PC-9 (cell line): ENCODE results near the gene NOVA1. TPM values are rescaled to one million over a fixed set of nuclear protein-coding genes. Genes with fewer than 3 reads are reported as not detected.

Source experiments
- BruUV-seq: library from RNA; stranded (reverse); fragments of 400-500 nt; replicated peaks from 2 replicates; lab custom pipeline; 2021; lab: Mats Ljungman, UMichigan
- CTCF ChIA-PET: fragments of 300-600 bp; sonication (Branson Sonifier 250); formaldehyde crosslinking; loops from one replicate; lab custom pipeline; 2022; ENCODE audit warnings: antibody characterized with exemption; lab: Charles Lee
- POLR2A ChIA-PET: fragments of 300-600 bp; sonication (Branson Sonifier 250); formaldehyde crosslinking; loops from one replicate; lab custom pipeline; 2022; ENCODE audit warnings: antibody characterized with exemption; ENCODE audit not compliant: unreplicated experiment; lab: Charles Lee
- DNase-seq, 2 experiments: peaks; one replicate each; pipeline versions ENCODE4 v3.0.0 to v3.0.0-alpha.2; 2015 to 2022; ENCODE audit warnings: mixed read lengths in 1 of 2
- H2AFZ ChIP-seq: fragments of 200-600 bp; sonication (generic); 2 replicates; pipeline ENCODE4 v1.8.1; 2017; ENCODE audit warnings: antibody characterized with exemption
- H3F3A ChIP-seq: fragments of 200-600 bp; sonication (generic); 2 replicates; pipeline ENCODE4 v1.8.1; 2017; ENCODE audit warnings: antibody characterized with exemption, mild to moderate bottlenecking, low read depth; ENCODE audit not compliant: insufficient read depth
- H3K27ac ChIP-seq: fragments of 200-600 bp; sonication (generic); 2 replicates; pipeline ENCODE4 v1.6.1; 2016; ENCODE audit warnings: mixed run types
- H3K27me3 ChIP-seq: fragments of 200-600 bp; sonication (generic); 2 replicates; pipeline ENCODE4 v1.6.1; 2016; ENCODE audit warnings: low read depth, mixed run types; ENCODE audit not compliant: insufficient read depth
- H3K36me3 ChIP-seq: fragments of 200-600 bp; sonication (generic); 2 replicates; pipeline ENCODE4 v1.6.1; 2016; ENCODE audit warnings: low read depth, mixed run types
- H3K4me1 ChIP-seq: fragments of 200-600 bp; sonication (generic); replicated peaks from 2 replicates; pipeline ENCODE4 v1.6.1; 2016; ENCODE audit warnings: mixed run types; ENCODE audit not compliant: insufficient read depth
- H3K4me2 ChIP-seq: fragments of 200-600 bp; sonication (generic); 2 replicates; pipeline ENCODE4 v1.6.1; 2017; ENCODE audit warnings: mixed run types
- H3K4me3 ChIP-seq: fragments of 200-600 bp; sonication (generic); 2 replicates; pipeline ENCODE4 v1.6.1; 2016; ENCODE audit warnings: mixed run types
- H3K79me2 ChIP-seq: fragments of 200-600 bp; sonication (generic); 2 replicates; pipeline ENCODE4 v1.6.1; 2017; ENCODE audit warnings: low read depth, mixed run types
- H3K9me2 ChIP-seq: fragments of 200-600 bp; sonication (generic); 2 replicates; pipeline ENCODE4 v1.8.1; 2017; ENCODE audit warnings: mild to moderate bottlenecking; ENCODE audit not compliant: insufficient read depth
- H3K9me3 ChIP-seq: fragments of 200-600 bp; sonication (generic); 2 replicates; pipeline ENCODE4 v1.8.1; 2016; ENCODE audit warnings: low read depth; ENCODE audit not compliant: insufficient read depth
- H4K20me1 ChIP-seq: fragments of 200-600 bp; sonication (generic); 2 replicates; pipeline ENCODE4 v1.8.1; 2017; ENCODE audit not compliant: insufficient read depth
- EZH2 ChIP-seq: fragments of 200-600 bp; sonication (generic); IDR thresholded peaks from 2 replicates; pipeline ENCODE4 v1.8.0; 2017; ENCODE audit warnings: antibody characterized with exemption, low read depth
- intact Hi-C: fragments of 100-400 bp; cut with micrococcal nuclease; formaldehyde crosslinking; loops from one replicate; pipeline ENCODE4 v1.10.0; 2022; ENCODE audit not compliant: unreplicated experiment
- total RNA-seq: library from RNA; stranded (reverse); gene quantifications from 2 replicates; pipeline ENCODE4 v1.2.3, GENCODE V29; 2021
- TF ChIP-seq, protein P1 (sequence below): fragments of 200-600 bp; sonication (generic); conservative IDR thresholded peaks from 2 replicates; pipeline ENCODE4 v1.6.1; 2017; ENCODE audit warnings: mixed run types, antibody characterized with exemption, mild to moderate bottlenecking, moderate library complexity

Gene NOVA1
- total RNA-seq, 1 experiment from 2014 or later: 1.1 TPM

- H3K27ac ChIP-seq: no peak overlapping the region
- intact Hi-C loops: no loop called here
- no peaks in the 10 kb centered on the region for H3K27me3 ChIP-seq
- no peak overlapping the region for H3K4me3 ChIP-seq
- H3K4me1 ChIP-seq: no peaks in the 10 kb centered on the region
- H3K4me2 ChIP-seq: no peak overlapping the region
- no peaks in the 10 kb centered on the region for H3F3A ChIP-seq
- H2AFZ ChIP-seq: no peak overlapping the region
- no peak for TF ChIP-seq EZH2
- TF ChIP-seq, protein P1, sequence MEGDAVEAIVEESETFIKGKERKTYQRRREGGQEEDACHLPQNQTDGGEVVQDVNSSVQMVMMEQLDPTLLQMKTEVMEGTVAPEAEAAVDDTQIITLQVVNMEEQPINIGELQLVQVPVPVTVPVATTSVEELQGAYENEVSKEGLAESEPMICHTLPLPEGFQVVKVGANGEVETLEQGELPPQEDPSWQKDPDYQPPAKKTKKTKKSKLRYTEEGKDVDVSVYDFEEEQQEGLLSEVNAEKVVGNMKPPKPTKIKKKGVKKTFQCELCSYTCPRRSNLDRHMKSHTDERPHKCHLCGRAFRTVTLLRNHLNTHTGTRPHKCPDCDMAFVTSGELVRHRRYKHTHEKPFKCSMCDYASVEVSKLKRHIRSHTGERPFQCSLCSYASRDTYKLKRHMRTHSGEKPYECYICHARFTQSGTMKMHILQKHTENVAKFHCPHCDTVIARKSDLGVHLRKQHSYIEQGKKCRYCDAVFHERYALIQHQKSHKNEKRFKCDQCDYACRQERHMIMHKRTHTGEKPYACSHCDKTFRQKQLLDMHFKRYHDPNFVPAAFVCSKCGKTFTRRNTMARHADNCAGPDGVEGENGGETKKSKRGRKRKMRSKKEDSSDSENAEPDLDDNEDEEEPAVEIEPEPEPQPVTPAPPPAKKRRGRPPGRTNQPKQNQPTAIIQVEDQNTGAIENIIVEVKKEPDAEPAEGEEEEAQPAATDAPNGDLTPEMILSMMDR: no peak
- no peak for DNase-seq
- BruUV-seq: no TSS peak
- ChIA-PET CTCF (no interaction called here), POLR2A (interaction anchor here (0.7 kb wide), 1 partner anchor 106 kb away, joined by 6 read pairs; no protein-coding TSS in a partner anchor)
- no peaks in the 10 kb centered on the region for H3K9me3 ChIP-seq
- H3K79me2 ChIP-seq: no peaks in the 10 kb centered on the region
- no peaks in the 10 kb centered on the region for H3K9me2 ChIP-seq
- H4K20me1 ChIP-seq: no peaks in the 10 kb centered on the region
- no peaks in the 10 kb centered on the region for H3K36me3 ChIP-seq
Measured at GRCh38 chr14:26605602-26606001, 7.8 kb upstream of the NOVA1 start.

DNA sequence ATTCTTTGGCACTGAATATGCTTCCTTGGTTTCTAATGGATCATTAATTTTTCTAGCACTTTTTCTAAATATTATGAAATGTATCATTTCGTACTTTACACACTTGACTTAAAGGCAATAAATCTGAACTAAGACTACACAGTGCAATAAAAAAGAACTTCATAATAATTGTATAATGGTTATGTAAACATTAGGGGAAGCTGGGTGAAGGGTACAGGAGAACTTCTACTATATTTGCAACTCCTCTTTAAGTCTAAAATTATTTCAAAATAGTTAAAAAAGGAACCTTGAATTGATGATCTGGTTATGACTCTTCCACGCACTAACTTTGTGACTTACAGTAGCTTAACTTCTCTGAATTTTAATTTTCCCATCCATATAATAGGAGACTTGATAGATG, 5.1 kb upstream of the NOVA1 start:
- Histone ChIP-seq H3K9me3 (no peaks in the 10 kb centered on the region), H3K79me2 (no peaks in the 10 kb centered on the region), H4K20me1 (no peaks in the 10 kb centered on the region), H3K36me3 (no peaks in the 10 kb centered on the region), H3K27ac (no peak overlapping the region), H3F3A (no peaks in the 10 kb centered on the region), H3K27me3 (no peaks in the 10 kb centered on the region), H3K9me2 (no peaks in the 10 kb centered on the region), H3K4me1 (no peaks in the 10 kb centered on the region), H3K4me3 (no peak overlapping the region), H3K4me2 (no peak overlapping the region), H2AFZ (no peak overlapping the region)
- intact Hi-C loops: no loop called here
- no peak for DNase-seq
- BruUV-seq: no TSS peak
- CTCF ChIA-PET: no interaction called here
- no peak for TF ChIP-seq EZH2
- TF ChIP-seq, protein P1: no peak
- POLR2A ChIA-PET: no interaction called here

- no peaks in the 10 kb centered on the region for H3K27me3 ChIP-seq
- no TSS peak for BruUV-seq
- peaks cover under 1% of the 10 kb centered on the region; the same call in 1 of the 2 replicates for H3K4me1 ChIP-seq
- intact Hi-C loops: no loop called here
- no peak overlapping the region for H3K4me3 ChIP-seq
- H3K79me2 ChIP-seq: no peaks in the 10 kb centered on the region
- no peaks in the 10 kb centered on the region for H3K36me3 ChIP-seq
- no peaks in the 10 kb centered on the region for H4K20me1 ChIP-seq
- H3K4me2 ChIP-seq: no peak overlapping the region
- H3F3A ChIP-seq: no peaks in the 10 kb centered on the region
- no peaks in the 10 kb centered on the region for H3K9me3 ChIP-seq
- H3K9me2 ChIP-seq: no peaks in the 10 kb centered on the region
- no peak overlapping the region for H3K27ac ChIP-seq
- TF ChIP-seq, protein P1: no peak
- TF ChIP-seq EZH2: no peak
- CTCF ChIA-PET: no interaction called here
- POLR2A ChIA-PET: no interaction called here
- no peak for DNase-seq
- H2AFZ ChIP-seq: no peak overlapping the region
Measured at GRCh38 chr14:26601856-26602255, 4.0 kb upstream of the NOVA1 start.
